GM19193 (cell line): Measurements from ENCODE around the gene CHRM2.

Experiments
- POLR2A ChIP-seq: IDR thresholded peaks from 4 replicates; pipeline ENCODE4 v1.6.1; 2011; ENCODE audit not compliant: insufficient read depth, insufficient read length; ENCODE audit errors: extremely low read depth

The CHRM2 gene

DNA sequence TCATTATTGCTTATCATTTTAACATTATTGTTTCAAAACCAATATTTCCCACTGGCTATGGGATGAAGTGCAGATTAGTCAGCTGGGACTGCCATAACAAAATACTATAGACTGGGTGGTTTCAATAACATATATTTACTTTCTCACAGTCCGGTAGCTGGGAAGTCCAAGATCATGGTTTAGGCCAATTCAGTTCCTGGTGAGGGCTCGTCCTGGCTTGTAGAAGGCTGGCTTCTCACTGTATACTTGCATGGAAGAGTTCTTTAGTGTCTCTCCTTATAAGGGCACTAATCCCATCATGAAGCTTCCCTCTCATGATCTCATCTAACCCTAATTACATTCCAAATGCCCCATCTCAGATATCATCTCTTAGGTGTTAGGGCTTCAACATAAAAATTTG is 101.3 kb downstream of the CHRM2 start:
- TF ChIP-seq POLR2A: no peak

DNA sequence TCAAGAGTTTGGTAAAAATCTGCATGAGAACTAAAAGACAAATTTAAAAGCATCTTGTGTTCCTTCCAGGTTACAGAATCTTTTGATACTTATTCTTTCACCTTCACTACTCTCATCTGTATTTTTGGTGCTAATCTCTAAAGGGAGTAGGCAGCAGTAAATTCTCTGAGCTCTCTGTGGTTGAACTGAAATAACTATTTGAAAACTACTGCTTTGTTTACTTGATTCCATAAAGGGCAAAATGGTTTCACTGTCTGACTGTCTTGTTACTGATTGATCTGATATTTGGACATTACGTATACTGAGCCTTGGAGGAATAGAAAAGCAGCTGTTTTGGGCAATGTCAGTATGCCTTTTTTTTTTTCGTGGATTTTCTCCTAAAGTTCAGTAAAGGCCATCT is 103.3 kb downstream of the CHRM2 start:
- TF ChIP-seq POLR2A: no peak

DNA sequence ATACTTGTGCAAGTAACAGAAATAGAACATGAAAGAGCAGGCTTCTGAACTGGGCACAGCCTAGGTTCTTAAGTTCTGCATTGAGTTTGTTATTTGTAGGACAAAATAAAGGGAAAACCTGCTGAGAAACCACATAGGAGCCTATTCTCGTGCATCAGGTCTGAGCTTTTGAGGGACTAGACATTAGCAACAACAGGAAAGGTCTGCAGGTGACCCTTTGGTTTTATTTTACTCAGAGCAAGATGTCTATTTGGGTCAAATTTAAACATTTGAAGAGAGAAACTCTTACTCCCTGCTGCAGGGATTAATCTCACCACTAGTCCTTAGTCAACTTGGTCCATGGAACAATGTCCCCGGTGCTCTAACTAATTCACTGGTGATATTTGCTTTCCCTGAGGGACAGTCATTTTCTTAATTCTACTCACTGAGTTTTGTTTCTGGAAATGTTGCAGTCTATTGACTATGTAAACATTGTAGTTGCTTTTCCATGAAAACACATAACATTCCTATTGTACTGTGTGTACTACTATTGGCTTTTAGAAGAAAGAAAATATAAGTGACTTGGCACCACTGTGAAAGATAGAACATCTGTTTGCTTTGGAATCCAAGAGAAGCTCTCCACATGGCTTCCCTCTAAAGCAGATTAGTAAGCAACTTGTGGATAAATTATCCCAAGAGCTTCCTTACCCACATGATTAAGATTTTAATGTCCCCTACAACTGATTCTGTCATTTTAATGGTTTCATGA is 108.2 kb downstream of the CHRM2 start:
- no peak for TF ChIP-seq POLR2A

DNA sequence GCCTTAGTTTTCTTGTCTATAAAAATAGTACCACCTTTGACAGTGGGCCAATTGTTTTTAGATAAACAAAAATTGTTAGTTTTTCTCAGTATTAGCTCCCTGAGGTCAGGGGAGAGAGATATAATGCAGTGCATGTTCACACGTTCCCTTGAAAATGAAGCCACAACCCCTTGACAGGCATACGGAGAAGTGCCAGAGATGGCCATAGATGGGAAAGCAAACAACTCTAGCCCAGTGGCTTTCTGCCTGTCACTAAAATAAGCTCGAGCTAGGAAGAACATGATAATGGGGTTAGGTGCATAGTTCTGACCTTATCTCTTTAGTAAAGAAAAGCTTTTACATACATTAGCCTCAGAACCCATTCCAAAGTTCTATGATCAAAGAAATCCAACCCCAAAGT is 124.9 kb downstream of the CHRM2 start:
- TF ChIP-seq POLR2A: no peak

DNA sequence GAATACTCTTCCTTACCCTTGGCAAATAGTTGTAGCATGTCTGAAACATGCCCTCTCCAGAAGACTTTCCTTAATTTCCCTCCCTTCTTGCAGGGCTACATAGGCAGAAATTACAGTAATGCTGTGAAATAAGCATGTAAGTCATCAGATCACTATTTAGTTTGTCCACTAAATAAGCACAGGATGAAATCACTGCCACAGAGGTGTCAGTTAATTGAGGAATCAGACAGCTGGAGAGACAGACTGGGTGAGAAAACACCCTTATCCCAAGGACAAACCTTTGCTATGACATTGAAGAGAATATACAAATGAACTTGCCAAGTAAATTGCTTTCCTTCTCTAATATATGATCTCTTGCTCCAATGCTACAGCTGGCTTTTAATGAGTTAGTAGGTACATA is 129.3 kb downstream of the CHRM2 start:
- TF ChIP-seq POLR2A: no peak

DNA sequence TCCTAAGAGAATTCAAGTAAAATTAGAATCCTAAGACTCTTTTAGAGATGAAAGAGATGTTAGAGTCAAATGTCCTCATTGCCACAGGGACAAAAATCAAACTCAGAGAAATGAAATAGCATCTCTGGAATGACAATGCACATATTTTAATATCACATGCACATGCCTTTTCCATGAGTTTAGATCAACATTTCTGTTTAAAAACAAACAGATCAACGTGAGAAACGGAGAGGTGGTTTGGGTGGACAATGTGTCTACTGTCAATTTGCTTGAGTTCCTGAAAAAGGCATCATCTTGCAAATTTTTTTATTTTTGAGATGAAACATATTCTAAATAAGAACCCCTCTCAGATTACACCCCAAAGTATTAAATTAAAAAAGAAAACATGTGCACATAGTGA is 130.0 kb downstream of the CHRM2 start:
- no peak for TF ChIP-seq POLR2A

DNA sequence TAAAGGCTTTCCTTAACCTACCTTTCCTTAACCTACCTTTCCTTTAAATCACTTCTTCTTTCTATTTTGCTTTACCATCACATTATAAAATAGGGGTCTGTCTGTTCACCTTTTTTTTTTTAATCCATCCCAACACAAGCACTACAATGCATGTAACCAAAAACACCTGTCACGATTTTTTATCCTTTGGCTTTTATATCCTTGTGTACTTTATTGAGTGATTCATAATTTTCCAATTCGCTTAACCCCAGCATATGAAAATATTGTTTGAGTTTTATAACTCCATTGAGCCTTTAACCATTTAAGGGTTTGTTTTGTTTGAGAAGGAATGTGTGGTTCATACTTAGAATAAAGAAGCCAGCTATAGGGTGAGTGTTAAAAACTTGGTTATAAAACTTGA is 132.2 kb downstream of the CHRM2 start:
- TF ChIP-seq POLR2A: no peak

DNA sequence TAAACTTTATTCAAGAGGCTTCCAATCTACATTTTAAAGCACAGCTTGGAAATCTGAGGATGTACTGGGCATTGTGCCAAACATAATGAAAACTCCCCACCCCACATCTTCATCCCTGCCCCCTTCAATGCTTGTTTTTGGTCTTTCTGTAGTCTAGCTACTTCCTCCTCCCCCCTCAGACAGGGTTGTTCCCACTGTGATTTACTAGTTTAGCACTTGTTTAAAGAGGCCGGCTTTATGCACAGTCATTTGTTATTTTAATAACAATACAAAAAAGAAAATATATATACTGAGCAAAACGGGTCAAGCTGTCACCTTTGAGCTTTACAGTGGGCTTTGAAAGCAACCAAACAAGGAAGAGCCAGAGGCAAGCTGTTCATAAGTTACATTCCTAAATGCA is 132.6 kb downstream of the CHRM2 start:
- TF ChIP-seq POLR2A: no peak

DNA sequence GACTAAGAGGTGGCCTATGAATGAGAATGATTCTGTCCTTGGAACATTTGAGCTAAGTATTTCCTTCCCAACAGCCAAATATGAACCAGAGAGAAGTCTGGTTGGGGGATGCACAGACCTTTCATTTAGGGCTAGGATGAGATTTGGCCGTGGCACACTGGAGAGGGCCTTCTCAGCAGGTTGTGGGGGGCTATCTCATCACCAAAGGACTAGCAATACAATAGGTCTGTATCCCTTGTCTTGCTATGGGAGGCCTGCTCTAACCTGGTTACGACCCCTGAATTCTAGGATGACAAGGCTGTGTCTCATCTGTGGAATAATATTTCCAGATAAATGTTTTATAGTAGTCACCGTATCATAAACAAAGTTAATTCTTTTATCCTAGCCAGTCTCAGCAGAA is 133.0 kb downstream of the CHRM2 start:
- no peak for TF ChIP-seq POLR2A

DNA sequence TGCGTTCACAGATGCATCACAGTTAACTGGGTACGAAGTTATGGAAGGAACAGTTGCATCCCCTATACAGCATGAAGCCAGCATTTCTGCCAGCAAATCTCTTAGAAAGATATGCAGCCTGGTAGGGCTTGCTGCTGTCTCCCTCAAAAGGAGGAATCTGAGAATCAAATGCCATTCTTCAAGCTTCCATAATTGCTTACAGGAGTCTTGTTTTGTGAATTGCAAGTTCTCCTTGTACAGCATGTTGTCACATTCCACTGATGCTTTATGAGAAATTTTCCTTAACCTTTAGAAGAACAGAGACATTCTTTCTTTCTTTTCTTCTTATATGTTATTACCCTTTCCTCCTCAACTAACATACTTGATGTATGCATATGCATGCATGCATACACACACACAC is 134.6 kb downstream of the CHRM2 start:
- TF ChIP-seq POLR2A: no peak

DNA sequence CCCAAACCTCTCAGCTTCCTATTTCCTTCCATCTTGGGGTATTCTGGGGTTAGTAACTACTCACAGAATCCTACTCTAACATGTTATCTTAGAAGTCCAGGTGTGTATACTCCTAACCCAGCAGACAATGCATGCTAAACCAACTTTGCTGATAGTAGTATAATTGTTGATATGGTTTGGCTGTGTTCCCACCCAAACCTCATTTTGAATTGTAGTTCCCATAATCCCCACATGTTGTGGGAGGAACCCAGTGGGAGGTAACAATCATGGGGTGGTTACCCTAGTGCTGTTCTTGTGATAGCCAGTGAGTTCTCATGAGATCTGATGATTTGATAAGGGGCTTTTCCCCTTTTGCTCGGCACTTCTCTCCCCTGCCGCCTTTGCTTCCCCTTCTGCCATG is 135.1 kb downstream of the CHRM2 start:
- TF ChIP-seq POLR2A: no peak

DNA sequence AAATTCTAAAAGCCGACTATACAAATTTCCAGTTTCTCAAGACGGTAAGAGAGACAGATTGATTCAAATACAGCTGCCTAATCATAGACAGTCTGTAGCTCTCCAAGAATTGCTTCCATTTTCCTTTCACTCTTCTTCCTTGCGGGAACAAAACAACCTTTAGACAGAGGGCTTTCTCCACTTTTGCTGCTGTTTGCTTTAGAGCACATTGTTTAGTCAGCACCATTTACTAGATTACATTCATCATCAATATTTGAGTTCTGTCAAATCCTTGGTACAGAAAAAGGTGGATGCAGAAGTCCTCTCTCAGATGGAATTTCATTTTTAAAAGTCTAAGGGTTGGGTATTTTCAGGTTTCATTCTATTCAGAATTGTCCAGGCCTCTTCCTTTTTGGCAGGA is 137.4 kb downstream of the CHRM2 start:
- TF ChIP-seq POLR2A: no peak

DNA sequence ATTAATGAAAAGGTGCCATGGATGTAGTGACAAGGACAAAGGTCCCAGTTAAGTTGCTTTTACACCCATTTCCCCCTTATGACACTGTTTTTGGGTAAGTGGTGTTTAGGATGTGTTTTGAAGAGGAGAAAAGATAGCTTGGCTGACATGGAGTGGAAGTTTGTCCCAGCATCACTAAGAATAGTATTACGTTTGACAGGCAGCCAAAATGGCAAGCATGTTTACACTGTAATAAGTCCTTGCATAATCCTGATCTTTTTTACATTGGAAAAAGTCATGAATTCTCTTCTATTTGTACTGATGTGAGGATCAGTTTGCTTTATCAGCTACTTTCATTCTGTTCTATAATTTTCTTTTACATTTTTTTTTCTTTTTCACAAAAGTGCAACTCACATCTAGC is 137.8 kb downstream of the CHRM2 start:
- no peak for TF ChIP-seq POLR2A

DNA sequence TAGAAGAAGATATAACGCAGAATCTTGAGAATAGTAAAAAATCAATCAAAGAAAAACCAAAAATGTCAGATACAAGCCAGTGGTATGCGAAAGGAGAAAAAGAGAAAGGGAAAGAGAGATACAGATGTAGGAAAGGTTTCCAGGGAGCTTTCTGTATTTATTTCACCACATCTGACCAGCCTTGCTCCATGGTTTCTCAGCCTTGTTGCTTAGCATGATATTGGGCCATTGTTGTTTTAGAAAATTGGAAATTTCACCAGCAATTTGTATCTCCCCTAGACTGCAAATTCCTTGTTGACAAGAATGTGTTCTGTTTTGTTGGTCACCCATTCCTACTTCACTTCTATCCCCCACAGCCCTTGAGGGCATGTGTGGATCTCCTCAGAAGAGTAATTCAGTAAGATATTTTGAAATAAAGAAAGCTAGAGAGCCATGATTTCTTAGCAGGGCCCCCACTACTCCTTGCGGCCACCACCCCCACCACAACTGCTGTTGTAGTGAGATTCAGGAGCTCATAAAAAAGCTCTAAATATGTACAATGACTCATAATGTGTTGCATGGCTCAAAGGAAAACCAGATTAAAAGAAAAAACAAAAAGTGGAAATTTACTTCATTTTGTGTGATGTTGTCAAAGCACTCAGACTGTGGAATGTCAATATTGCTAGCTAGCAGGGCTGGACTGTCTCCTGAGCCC is 138.7 kb downstream of the CHRM2 start:
- no peak for TF ChIP-seq POLR2A

DNA sequence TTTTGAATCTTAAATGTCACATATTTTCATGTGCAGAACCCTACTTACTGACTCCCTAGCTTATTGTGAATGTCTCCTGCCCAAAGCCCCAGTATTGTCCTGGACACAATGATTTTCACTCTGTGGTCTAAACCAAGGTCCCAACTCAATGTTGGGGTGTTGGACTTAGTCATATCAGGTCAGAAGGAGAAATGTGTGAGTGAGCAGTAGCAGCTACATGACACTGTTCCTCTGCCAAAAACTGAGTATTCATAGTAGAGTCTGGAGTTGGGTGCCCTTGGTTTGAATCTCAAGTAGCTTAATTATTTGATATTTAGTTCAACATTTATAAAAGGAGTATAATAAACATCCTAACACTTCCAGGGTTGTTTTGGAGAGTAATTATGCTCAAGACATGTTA is 141.0 kb downstream of the CHRM2 start:
- no peak for TF ChIP-seq POLR2A

DNA sequence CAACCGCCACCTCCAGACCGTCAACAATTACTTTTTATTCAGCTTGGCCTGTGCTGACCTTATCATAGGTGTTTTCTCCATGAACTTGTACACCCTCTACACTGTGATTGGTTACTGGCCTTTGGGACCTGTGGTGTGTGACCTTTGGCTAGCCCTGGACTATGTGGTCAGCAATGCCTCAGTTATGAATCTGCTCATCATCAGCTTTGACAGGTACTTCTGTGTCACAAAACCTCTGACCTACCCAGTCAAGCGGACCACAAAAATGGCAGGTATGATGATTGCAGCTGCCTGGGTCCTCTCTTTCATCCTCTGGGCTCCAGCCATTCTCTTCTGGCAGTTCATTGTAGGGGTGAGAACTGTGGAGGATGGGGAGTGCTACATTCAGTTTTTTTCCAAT is 146.6 kb downstream of the CHRM2 start:
- TF ChIP-seq POLR2A: no peak
